Activated CD8-positive, alpha-beta memory T cell treated with anti-CD3 and anti-CD28 coated beads for 1 hour (primary cell): Measurements from ENCODE around the gene AOPEP.

ENCODE experiments used
- DNase-seq, 2 donors: peaks; one replicate each; pipeline ENCODE4 v3.0.0-alpha.2; 2020; ENCODE audit warnings: low read depth in 1 of 2; ENCODE audit errors: extremely low read depth in 1 of 2

The AOPEP gene

GRCh38 chr9:94713436-94714215 lies 12.9 kb upstream of the AOPEP start:
- DNase-seq, result no peak

- DNase-seq, result no peak
Measured at GRCh38 chr9:94714494-94714893, 12.0 kb upstream of the AOPEP start.

GRCh38 chr9:94717761-94718160 lies 8.7 kb upstream of the AOPEP start:
- DNase-seq, result no peak

DNA sequence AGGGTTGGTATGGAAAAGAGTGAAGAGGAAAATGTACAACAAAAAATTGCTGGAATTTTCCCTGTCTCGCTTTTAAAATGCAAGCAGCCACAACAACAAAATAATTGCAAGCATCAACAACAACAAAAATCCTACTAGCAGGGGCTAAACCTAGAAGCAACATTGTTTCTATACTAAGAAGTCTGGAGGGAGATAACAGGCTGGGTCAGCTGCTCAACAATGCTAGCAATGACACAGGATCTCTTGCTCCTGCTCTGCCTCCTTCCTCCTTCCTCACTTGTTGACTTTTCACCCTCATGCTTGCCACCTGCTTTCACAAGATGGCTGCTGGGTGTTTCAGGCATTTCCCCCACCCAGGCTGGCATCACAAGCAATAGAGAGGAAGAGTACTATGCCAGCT lies 7.6 kb upstream of the AOPEP start:
- DNase-seq, result no peak

DNA sequence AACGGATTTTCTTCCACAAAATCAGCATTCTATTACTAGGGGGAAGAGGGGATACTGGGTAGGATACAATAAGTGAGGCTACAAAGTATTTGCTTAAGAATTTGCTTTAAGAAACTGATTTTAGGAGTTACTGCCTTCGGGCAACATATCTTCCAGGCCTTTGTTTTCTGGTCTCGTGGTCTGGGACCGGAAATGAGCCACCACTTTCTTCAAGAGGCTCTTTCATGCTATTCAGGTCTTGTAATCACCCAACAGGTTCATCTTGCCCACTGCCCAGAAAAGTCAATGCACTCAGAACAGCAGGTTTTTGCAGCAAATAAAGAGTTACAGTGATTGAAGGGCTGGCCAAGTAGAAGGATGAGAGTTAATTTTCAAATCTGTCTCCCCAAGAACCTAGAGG lies 6.6 kb upstream of the AOPEP start:
- no peak for DNase-seq

DNA sequence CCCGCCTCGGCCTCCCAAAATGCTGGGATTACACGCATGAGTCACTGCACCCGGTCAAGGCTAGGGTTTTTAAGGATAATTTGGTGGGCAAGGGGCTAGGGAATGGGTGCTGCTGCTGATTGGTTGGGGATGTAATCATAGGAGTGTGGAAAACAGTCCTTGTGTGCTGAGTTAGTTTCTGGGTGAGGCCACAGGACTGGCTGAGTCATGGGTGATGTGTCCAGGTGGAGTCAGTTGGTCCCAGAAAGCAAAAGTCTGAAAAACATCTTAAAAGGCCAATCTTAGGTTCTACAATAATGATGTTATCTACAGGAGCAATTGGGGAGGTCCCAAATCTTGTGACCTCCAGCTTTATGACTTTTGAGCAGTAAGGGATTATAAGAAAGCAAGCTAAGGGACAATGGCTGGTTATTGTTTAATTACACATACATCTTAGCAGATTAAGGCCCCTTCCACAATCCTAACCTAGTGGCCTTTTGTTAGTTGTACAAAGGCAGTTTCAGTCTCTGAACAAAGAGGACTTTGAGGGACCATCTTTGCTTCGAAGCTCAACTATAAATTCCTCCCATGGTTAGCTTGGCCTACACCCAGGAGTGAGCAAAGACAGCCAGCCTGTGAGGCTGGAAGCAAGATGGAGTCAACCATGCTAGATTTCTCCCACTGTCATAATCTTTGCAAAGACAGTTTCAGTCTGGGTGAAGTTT lies 5.5 kb upstream of the AOPEP start:
- DNase-seq, result no peak

- DNase-seq, result no peak
Measured at GRCh38 chr9:94721754-94722153, 4.7 kb upstream of the AOPEP start.

DNA sequence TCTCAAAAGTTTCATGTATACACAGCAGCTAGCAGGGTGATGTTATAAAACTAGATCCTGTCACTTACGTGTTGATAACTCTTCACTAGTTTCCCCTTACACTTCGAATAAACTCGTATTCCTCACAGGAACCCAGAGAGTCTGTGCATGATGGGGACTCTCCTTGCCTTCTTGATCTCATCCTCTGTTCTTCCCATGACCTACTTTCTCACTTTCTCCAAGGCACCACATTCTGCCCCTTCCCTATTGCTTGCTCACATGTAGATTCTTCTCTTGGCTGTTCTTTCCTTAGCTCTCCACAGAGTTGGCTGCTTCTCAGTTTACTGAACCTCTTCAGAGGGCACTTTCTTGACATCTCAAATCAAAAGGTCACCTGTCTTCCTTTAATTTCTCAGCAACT lies 1.2 kb upstream of the AOPEP start:
- no peak for DNase-seq

DNA sequence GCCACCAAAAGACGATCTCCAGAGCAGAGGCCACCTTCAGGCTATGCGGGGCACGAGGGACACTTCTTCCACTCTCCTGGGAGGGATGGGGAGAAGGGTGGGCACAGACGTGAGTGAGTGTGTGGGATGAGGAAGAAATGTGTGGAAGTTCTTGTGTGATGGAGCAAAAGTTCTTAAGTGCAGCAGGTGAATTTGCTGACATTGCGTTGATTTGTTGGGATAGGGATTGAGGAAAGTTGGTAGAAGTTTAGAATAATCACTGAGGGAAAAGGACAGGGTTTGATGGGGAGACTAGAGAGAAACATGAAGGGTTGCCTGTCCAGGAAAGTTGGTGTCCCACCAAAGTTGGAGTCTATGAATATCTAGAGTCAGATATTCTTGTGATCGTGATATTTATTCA lies 2.2 kb downstream of the AOPEP start:
- no peak for DNase-seq

GRCh38 chr9:94729199-94729598 lies 2.7 kb downstream of the AOPEP start:
- no peak for DNase-seq

DNA sequence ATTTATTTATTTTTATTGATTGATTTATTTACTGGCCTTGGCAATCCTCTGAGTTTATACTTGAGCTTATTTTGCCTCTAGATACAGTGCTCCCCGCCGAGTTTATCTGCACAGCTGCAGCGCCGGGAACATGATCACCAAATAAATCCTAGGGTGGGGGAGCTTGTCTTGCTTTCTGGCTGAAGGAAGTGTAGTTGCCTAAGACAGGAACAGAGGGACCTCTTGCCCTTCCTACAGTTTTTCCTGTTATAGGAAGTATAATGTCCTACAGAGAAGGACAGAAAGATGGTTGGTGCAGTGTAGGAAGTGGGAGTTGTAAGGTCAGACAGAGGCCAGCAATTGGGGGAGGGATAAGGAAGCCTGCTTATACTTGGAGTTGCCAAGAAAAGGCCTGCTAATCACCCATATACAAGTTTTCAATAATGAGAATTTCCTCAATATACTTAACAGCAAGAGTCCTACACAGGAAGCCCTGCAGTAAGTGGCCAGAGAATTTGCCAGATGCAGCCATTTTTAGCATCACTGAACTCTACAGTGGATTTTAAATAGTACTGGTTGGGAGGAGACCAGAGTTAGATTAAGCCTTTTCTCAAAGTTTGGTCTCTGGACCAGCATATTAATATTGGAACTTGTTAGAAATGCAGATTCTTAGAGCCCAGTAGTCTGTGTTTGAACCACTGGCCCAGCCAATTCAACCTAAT lies 7.7 kb downstream of the AOPEP start:
- DNase-seq, result no peak

DNA sequence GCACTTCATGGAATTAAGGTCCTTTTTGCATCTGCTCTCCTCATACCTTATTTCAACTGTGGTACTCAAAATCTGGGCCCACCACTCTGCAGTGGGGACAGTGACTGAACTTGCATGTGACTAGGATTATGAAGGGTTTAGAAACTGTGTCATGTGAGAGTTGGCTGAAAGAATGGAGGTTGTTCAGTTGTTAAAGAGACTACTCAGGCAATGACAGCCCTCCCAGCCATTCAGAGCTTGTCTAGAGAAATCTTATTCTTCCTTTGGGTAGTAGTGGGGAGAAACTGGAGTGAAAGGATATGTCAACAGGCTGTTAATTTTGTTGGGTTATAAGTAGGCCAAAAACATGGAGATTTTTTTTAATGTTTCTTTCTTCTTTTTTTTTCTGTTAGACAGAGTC lies 10.3 kb downstream of the AOPEP start:
- no peak for DNase-seq

DNA sequence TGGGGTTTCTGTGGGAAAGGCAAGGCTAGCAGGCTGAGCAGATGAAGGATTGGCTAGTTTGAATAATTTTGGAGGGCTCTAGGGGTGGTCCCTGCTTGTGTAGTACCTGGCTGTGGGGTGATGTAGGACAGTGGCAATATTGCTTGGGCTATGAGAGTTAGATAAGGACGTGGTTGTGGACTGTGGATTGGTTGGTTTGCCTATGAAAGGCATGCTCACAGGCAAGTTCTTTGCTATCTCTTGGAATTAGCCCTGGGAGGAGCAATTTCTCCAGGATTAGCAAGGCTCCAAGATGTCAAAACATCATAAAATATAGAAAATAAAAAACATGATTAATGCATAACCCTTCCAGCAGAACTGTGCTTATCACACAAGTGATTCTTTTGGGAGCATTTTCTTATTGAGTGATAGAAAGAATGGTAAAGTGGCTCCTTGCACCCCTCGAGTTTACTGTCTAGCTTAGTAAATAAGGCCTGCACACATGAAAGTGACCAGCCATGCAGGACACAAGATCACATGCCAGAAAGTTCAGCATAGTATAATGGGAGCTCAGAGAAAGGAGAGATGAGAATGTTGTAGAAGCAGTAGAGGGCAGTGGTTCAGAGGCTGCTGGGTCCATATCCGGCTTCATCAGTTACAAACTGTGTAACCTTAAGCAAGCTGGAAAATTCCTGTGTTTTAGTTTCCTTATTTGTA lies 13.8 kb downstream of the AOPEP start:
- DNase-seq, result no peak

DNA sequence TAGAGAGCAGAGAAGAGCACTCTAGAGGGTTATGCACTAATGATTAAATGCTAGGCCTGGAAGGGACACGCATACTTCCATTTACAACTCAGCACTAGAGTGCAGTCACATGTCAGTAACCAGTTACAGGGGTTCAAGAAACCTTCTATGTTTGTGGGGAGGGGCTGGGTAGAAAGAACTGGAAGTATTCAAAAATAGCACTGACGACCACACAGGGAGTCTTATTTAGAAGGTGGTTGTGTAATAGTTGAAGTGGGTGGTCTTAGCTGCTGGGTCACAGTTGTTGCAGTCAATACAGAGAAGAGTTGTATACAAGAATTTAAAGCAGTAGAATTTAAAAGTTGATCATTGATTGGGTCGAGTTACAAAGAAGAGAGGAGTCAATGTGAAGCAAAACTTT lies 15.4 kb downstream of the AOPEP start:
- DNase-seq, result no peak

DNA sequence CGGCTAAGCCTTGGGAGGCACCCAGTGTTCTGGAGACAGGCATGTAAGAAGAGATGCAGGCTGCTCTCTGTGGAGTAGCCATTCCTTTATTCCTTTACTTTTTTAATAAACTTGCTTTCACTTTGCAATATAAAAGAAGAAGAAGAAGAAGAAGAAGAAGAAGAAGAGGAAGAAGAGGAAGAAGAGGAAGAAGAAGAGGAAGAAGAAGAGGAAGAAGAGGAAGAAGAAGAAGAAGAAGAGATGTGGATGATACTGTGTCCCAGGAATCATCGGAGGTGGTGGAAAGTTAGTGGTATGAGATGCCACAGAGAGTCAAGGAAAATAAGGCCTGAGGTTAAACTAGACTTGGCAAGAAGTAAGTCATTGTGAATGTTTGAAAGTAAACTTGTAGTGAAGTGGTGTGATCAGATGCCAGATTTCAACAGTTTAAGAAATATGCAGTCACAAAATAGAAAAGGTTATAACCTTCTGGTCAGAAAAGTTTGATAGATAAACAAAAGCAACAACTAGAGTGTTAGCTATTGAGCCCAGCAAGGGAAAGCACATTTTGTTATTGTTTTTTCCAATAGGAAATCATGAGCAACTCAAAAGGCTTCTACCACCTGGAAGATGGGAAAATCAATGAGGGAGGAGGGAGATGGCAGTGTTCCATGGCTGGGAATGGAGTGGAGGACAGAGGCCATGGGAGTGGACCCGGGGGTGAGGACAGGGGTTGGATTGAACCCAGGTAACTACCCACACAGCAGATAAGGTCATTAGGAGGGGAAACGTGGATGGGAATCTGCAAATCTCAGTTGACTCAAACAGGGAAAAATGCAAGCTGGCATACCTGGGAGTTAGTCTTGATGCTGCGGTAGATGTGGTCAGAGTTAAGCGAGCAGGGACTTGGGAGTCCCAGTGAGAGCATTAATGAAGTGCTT lies 16.8 kb downstream of the AOPEP start:
- no peak for DNase-seq

GRCh38 chr9:94745806-94746540 lies 19.5 kb downstream of the AOPEP start:
- DNase-seq, result no peak

- DNase-seq, result no peak
Measured at GRCh38 chr9:94746541-94747370, 20.3 kb downstream of the AOPEP start.

DNA sequence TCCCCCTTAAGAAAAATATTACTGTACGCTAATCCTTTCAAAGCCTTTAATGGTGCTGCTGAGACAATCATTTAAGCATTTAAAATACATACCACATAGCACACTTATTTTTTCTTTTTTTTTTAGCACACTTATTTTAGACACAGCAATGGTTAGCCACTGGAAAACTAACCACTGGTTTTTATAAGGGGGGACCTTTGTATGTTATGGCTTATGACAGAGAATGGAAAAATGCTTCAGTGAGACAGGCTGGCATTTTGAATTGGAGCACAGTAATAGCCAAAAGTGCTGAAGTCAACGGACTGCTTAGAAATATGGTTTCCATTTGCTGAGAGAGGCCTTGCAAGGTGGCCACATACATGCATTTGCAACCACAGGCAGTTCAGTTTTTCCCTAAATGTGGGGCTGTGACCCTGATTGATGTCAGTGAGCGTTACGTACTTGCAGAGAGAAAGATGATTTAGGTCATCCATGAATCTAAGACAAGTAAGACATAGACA lies 28.5 kb downstream of the AOPEP start:
- DNase-seq, result no peak

- no peak for DNase-seq
Measured at GRCh38 chr9:94757158-94757557, 30.7 kb downstream of the AOPEP start.
